CD4-positive, alpha-beta T cell treated with Interferon gamma for 1 hour (primary cell): ENCODE measurements around the gene ST14.
"Not testable (repeated sequence)": the region's sequence is repeated elsewhere in the genome, so short reads cannot be mapped to it uniquely, and the experiment has no call there.

Experiments used
- DNase-seq: peaks from one replicate; pipeline ENCODE4 v3.0.0-alpha.2; 2020

ST14 gene

GRCh38 chr11:130211144-130211543 is 51.6 kb downstream of the ST14 start:
- no peak for DNase-seq

- no peak for DNase-seq
Measured at GRCh38 chr11:130211781-130212401, 52.3 kb downstream of the ST14 start.

GRCh38 chr11:130212431-130212961 is 52.9 kb downstream of the ST14 start:
- DNase-seq = no peak

GRCh38 chr11:130213143-130213978 is 53.8 kb downstream of the ST14 start:
- peak; percentile 58 for DNase-seq

- no peak for DNase-seq
Measured at GRCh38 chr11:130213979-130214281, 54.3 kb downstream of the ST14 start.

GRCh38 chr11:130214861-130215530 is 55.4 kb downstream of the ST14 start:
- DNase-seq = no peak

- DNase-seq = no peak
Measured at GRCh38 chr11:130215531-130216220, 56.1 kb downstream of the ST14 start.

GRCh38 chr11:130216221-130216550 is 56.6 kb downstream of the ST14 start:
- no peak for DNase-seq

GRCh38 chr11:130216591-130217132 is 57.1 kb downstream of the ST14 start:
- no peak for DNase-seq

GRCh38 chr11:130217133-130218031 is 57.8 kb downstream of the ST14 start:
- DNase-seq = no peak

- DNase-seq = no peak
Measured at GRCh38 chr11:130218501-130219070, 59.0 kb downstream of the ST14 start.

- no peak for DNase-seq
Measured at GRCh38 chr11:130219148-130219547, 59.6 kb downstream of the ST14 start.

GRCh38 chr11:130220311-130221035 is 60.9 kb downstream of the ST14 start:
- DNase-seq = no peak

- no peak for DNase-seq
Measured at GRCh38 chr11:130223291-130223971, 63.8 kb downstream of the ST14 start.

- no peak for DNase-seq
Measured at GRCh38 chr11:130227373-130227772, 67.8 kb downstream of the ST14 start.

- not testable (repeated sequence) for DNase-seq
Measured at GRCh38 chr11:130233486-130233885, 73.9 kb downstream of the ST14 start.

- not testable (repeated sequence) for DNase-seq
Measured at GRCh38 chr11:130233888-130234287, 74.3 kb downstream of the ST14 start.

- DNase-seq = no peak
Measured at GRCh38 chr11:130234315-130234714, 74.7 kb downstream of the ST14 start.

- DNase-seq = no peak
Measured at GRCh38 chr11:130237282-130238006, 77.9 kb downstream of the ST14 start.

GRCh38 chr11:130241713-130242112 is 82.1 kb downstream of the ST14 start:
- DNase-seq = no peak
